ENCODE results near the gene EFR3B. TPM values are rescaled to one million over a fixed set of nuclear protein-coding genes. Genes with fewer than 3 reads are reported as not detected.

EFR3B gene
- total RNA-seq, 2 experiments from 2014 or later = not detected

GRCh38 chr2:25063876-25064660 is 22.2 kb downstream of the EFR3B start:
- Histone ChIP-seq H3K36me3 (ENCODE audit: insufficient read depth, low read length) (no peaks in the 10 kb centered on the region), H3K4me2 (ENCODE audit: low read length) (no peak overlapping the region), H3K4me3 (ENCODE audit: low read depth, low read length, poor library complexity, severe bottlenecking) (no peak overlapping the region), H2AFZ (ENCODE audit: low read length) (no peak overlapping the region), H3K79me2 (ENCODE audit: insufficient read depth, low read depth, low read length) (no peaks in the 10 kb centered on the region), H3K9me2 (ENCODE audit: insufficient read depth, low read length) (no peaks in the 10 kb centered on the region), H3K27ac (ENCODE audit: low read depth, low read length, poor library complexity, severe bottlenecking) (no peak overlapping the region), H4K20me1 (ENCODE audit: insufficient read depth, low read length) (no peaks in the 10 kb centered on the region), H3K4me1 (ENCODE audit: insufficient read depth, low read length, poor library complexity, severe bottlenecking) (no peaks in the 10 kb centered on the region), H3K9me3 (ENCODE audit: low read length) (no peaks in the 10 kb centered on the region)
- intact Hi-C loops (cut with micrococcal nuclease; ENCODE audit: unreplicated experiment) = no loop called here
- ChIA-PET CTCF (ENCODE audit: unreplicated experiment) (interaction anchor here (0.7 kb wide), 1 partner anchor 54 kb away, joined by 3 read pairs; no protein-coding TSS in a partner anchor), POLR2A (interaction anchor here (0.6 to 1.1 kb wide), 3 partner anchors 13 to 335 kb away, joined by 3 to 4 read pairs (median 3); no protein-coding TSS in a partner anchor)
- no peak for DNase-seq (ENCODE audit: low spot score)
- BruUV-seq (replicated peaks) = no TSS peak
- no peak for TF ChIP-seq EZH2phosphoT487 (IDR thresholded peaks at IDR 0.05; ENCODE audit: borderline replicate concordance, low read depth, low read length)
- no peak for TF ChIP-seq CTCF (conservative IDR thresholded peaks at IDR 0.05; ENCODE audit: low read length)

- no peak overlapping the region for H3K27ac ChIP-seq (ENCODE audit: low read depth, low read length, poor library complexity, severe bottlenecking)
- no peak overlapping the region for H3K4me2 ChIP-seq (ENCODE audit: low read length)
- ChIA-PET CTCF (ENCODE audit: unreplicated experiment) (no interaction called here), POLR2A (no interaction called here)
- no peak overlapping the region for H3K4me3 ChIP-seq (ENCODE audit: low read depth, low read length, poor library complexity, severe bottlenecking)
- no peak overlapping the region for H2AFZ ChIP-seq (ENCODE audit: low read length)
- intact Hi-C loops (cut with micrococcal nuclease; ENCODE audit: unreplicated experiment) = no loop called here
- TF ChIP-seq CTCF (conservative IDR thresholded peaks at IDR 0.05; ENCODE audit: low read length) (no peak), EZH2phosphoT487 (IDR thresholded peaks at IDR 0.05; ENCODE audit: borderline replicate concordance, low read depth, low read length) (no peak)
- BruUV-seq (replicated peaks) = no TSS peak
- no peaks in the 10 kb centered on the region for H3K9me3 ChIP-seq (ENCODE audit: low read length)
- DNase-seq (ENCODE audit: low spot score) = no peak
- H3K79me2 ChIP-seq (ENCODE audit: insufficient read depth, low read depth, low read length) = no peaks in the 10 kb centered on the region
- no peaks in the 10 kb centered on the region for H3K9me2 ChIP-seq (ENCODE audit: insufficient read depth, low read length)
- no peaks in the 10 kb centered on the region for H4K20me1 ChIP-seq (ENCODE audit: insufficient read depth, low read length)
- H3K36me3 ChIP-seq (ENCODE audit: insufficient read depth, low read length) = no peaks in the 10 kb centered on the region
- H3K4me1 ChIP-seq (ENCODE audit: insufficient read depth, low read length, poor library complexity, severe bottlenecking) = no peaks in the 10 kb centered on the region
Observed at GRCh38 chr2:25065768-25066167, 23.9 kb downstream of the EFR3B start.

GRCh38 chr2:25066455-25066854 is 24.6 kb downstream of the EFR3B start:
- ChIA-PET POLR2A (no interaction called here), CTCF (ENCODE audit: unreplicated experiment) (no interaction called here)
- no TSS peak for BruUV-seq (replicated peaks)
- Histone ChIP-seq H3K27ac (ENCODE audit: low read depth, low read length, poor library complexity, severe bottlenecking) (no peak overlapping the region), H3K4me1 (ENCODE audit: insufficient read depth, low read length, poor library complexity, severe bottlenecking) (no peaks in the 10 kb centered on the region), H3K4me2 (ENCODE audit: low read length) (no peak overlapping the region), H3K9me3 (ENCODE audit: low read length) (no peaks in the 10 kb centered on the region), H3K79me2 (ENCODE audit: insufficient read depth, low read depth, low read length) (no peaks in the 10 kb centered on the region), H3K9me2 (ENCODE audit: insufficient read depth, low read length) (no peaks in the 10 kb centered on the region), H2AFZ (ENCODE audit: low read length) (no peak overlapping the region), H3K4me3 (ENCODE audit: low read depth, low read length, poor library complexity, severe bottlenecking) (no peak overlapping the region), H4K20me1 (ENCODE audit: insufficient read depth, low read length) (no peaks in the 10 kb centered on the region), H3K36me3 (ENCODE audit: insufficient read depth, low read length) (no peaks in the 10 kb centered on the region)
- no peak for DNase-seq (ENCODE audit: low spot score)
- intact Hi-C loops (cut with micrococcal nuclease; ENCODE audit: unreplicated experiment) = no loop called here
- TF ChIP-seq CTCF (conservative IDR thresholded peaks at IDR 0.05; ENCODE audit: low read length) (no peak), EZH2phosphoT487 (IDR thresholded peaks at IDR 0.05; ENCODE audit: borderline replicate concordance, low read depth, low read length) (no peak)

Measured in OCI-LY7 (cell line).